GM12891 (cell line): ENCODE results near the gene FTO.

Experiments
- POLR2A ChIP-seq: IDR thresholded peaks from 2 replicates; pipeline ENCODE4 v1.6.1; 2011; ENCODE audit warnings: low read depth, low read length, control low read depth
- POLR2AphosphoS5 ChIP-seq: IDR thresholded peaks from 2 replicates; pipeline ENCODE4 v1.6.1; 2011; ENCODE audit warnings: low read depth, low read length, control low read depth
- SPI1 ChIP-seq: IDR thresholded peaks from 2 replicates; pipeline ENCODE4 v1.6.1; 2011; ENCODE audit warnings: low read depth, low read length, control low read depth
- TAF1 ChIP-seq: IDR thresholded peaks from 2 replicates; pipeline ENCODE4 v1.6.1; 2011; ENCODE audit warnings: low read depth, low read length, control low read depth

DNA sequence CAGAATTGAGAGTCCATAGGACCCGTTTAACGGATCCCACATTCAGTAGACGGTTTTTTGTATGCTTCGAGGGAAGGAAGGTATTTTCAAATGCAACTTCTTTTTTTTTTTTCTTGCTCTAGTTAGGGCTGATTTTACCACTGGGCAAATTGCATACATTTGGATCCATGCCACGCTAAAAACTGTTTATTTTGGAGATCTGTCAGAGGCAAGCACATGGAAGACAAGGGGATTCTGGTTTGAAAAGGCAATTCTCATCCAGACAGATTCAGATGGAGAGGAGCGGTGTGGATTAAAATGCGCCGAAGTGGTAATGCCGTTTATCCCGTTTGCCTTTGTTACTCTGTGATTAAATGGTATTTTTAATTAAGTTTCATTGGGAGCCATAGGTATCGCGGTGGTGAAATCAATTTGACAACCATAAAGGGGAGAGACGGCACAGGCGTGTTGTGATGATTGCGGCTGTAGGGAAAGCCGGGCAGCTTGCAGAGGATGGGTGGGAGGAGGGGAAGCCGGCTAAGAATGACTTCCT lies 412.2 kb downstream of the FTO start:
- TF ChIP-seq POLR2AphosphoS5 (no peak), TAF1 (no peak), POLR2A (no peak), SPI1 (no peak)
